ENCODE results near the gene DNMBP. TPM values are rescaled to one million over a fixed set of nuclear protein-coding genes. Genes with fewer than 3 reads are reported as not detected.
A peak's percentile ranks its signal among the peaks of the same experiment; 100 is the strongest.

Gene DNMBP
- total RNA-seq, 1 donor from 2014 or later, result 15.1 TPM

GRCh38 chr10:99854860-99855259, 154.9 kb downstream of the DNMBP start:
- no peak overlapping the region for H3K9ac ChIP-seq (ENCODE audit: low read depth in 1 of 3, low read length in 3 of 3)
- no peaks in the 10 kb centered on the region for H3K4me1 ChIP-seq (ENCODE audit: control insufficient read depth in 3 of 3, insufficient read depth in 3 of 3, low read length in 3 of 3)
- H3K27ac ChIP-seq (ENCODE audit: low read depth, low read length), result no peak overlapping the region
- H3K4me3 ChIP-seq (ENCODE audit: low read length in 3 of 3), result no peak overlapping the region
- H3K36me3 ChIP-seq (ENCODE audit: control insufficient read depth in 3 of 3, insufficient read depth in 3 of 3, low read length in 3 of 3), result peaks cover 0 to 14% (median 2%) of the 10 kb centered on the region in 3 donors
- H3K9me3 ChIP-seq (ENCODE audit: control insufficient read depth in 3 of 3, low read length in 3 of 3), result no peaks in the 10 kb centered on the region
- H3K27me3 ChIP-seq (ENCODE audit: control insufficient read depth in 3 of 3, insufficient read depth in 3 of 3, low read length in 3 of 3), result no peaks in the 10 kb centered on the region

DNA sequence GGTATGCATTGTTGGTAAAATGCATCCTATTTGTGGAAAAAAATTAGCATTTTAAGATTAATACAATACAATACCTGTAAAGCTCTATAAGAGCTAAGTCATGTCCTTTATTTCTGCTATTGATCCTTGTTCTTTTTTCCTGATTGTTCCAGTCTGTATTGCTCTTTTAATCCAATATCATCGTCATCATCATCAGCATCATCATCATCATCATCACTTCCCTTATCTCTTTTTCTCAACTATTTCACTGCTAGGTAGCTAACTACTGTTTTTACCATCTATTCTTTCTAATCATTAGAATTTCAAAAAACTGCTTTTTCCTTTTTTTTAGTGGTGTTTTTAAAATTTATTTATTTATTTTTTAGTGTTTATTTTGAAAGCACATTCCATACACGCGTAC, 156.1 kb downstream of the DNMBP start:
- Histone ChIP-seq H3K36me3 (ENCODE audit: control insufficient read depth in 3 of 3, insufficient read depth in 3 of 3, low read length in 3 of 3) (peaks cover 0 to 16% (median 2%) of the 10 kb centered on the region in 3 donors), H3K9me3 (ENCODE audit: control insufficient read depth in 3 of 3, low read length in 3 of 3) (no peaks in the 10 kb centered on the region), H3K4me3 (ENCODE audit: low read length in 3 of 3) (no peak overlapping the region), H3K4me1 (ENCODE audit: control insufficient read depth in 3 of 3, insufficient read depth in 3 of 3, low read length in 3 of 3) (no peaks in the 10 kb centered on the region), H3K27ac (ENCODE audit: low read depth, low read length) (no peak overlapping the region), H3K9ac (ENCODE audit: low read depth in 1 of 3, low read length in 3 of 3) (no peak overlapping the region), H3K27me3 (ENCODE audit: control insufficient read depth in 3 of 3, insufficient read depth in 3 of 3, low read length in 3 of 3) (no peaks in the 10 kb centered on the region)

DNA sequence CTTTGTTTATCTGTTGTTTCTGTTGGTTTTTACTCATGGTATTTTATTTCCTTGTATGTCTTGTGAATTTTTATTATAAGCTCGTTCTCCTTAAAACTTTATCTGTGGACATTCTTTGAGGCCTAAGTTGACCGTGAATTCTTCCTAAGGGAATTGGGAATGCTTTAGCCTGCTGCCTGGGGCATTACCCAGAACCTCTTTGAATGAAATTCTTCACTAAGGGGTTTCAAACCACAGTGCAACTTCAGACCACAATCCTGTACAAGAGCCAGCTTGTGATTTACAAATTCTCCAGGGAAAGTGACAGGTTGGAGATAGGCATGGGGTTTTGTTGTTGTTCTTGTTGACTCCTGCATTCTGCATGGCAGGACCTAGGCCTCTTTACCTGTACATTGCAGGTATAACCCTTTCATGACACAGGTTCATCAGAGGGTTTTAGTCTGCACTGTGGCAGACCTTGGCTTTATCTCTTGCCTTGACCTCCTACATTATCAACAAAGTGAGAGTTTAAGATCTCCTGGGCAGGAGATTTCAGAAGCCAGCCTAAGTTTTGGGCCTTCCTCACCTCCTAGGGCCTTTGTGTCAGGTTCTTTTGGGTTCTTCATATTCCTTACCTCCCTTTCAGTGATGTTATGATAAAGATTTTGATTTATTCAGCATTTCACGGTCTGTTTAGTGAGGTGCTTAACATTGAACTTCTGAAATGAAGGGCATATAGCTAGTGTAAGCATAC, 157.1 kb downstream of the DNMBP start:
- no peak overlapping the region for H3K27ac ChIP-seq (ENCODE audit: low read depth, low read length)
- H3K4me1 ChIP-seq (ENCODE audit: control insufficient read depth in 3 of 3, insufficient read depth in 3 of 3, low read length in 3 of 3), result no peaks in the 10 kb centered on the region
- no peak overlapping the region for H3K9ac ChIP-seq (ENCODE audit: low read depth in 1 of 3, low read length in 3 of 3)
- H3K9me3 ChIP-seq (ENCODE audit: control insufficient read depth in 3 of 3, low read length in 3 of 3), result no peaks in the 10 kb centered on the region
- peaks cover 2 to 19% (median 7%) of the 10 kb centered on the region in 3 donors for H3K36me3 ChIP-seq (ENCODE audit: control insufficient read depth in 3 of 3, insufficient read depth in 3 of 3, low read length in 3 of 3)
- no peaks in the 10 kb centered on the region for H3K27me3 ChIP-seq (ENCODE audit: control insufficient read depth in 3 of 3, insufficient read depth in 3 of 3, low read length in 3 of 3)
- H3K4me3 ChIP-seq (ENCODE audit: low read length in 3 of 3), result no peak overlapping the region

- H3K9ac ChIP-seq (ENCODE audit: low read depth in 1 of 3, low read length in 3 of 3), result no peak overlapping the region
- no peaks in the 10 kb centered on the region for H3K27me3 ChIP-seq (ENCODE audit: control insufficient read depth in 3 of 3, insufficient read depth in 3 of 3, low read length in 3 of 3)
- peaks cover 0 to 1% (median 0%) of the 10 kb centered on the region in 3 donors for H3K4me1 ChIP-seq (ENCODE audit: control insufficient read depth in 3 of 3, insufficient read depth in 3 of 3, low read length in 3 of 3)
- no peak overlapping the region for H3K4me3 ChIP-seq (ENCODE audit: low read length in 3 of 3)
- H3K36me3 ChIP-seq (ENCODE audit: control insufficient read depth in 3 of 3, insufficient read depth in 3 of 3, low read length in 3 of 3), result peaks cover 2 to 19% (median 7%) of the 10 kb centered on the region in 3 donors
- no peaks in the 10 kb centered on the region for H3K9me3 ChIP-seq (ENCODE audit: control insufficient read depth in 3 of 3, low read length in 3 of 3)
- H3K27ac ChIP-seq (ENCODE audit: low read depth, low read length), result no peak overlapping the region
These were observed 157.9 kb downstream of the DNMBP start for GRCh38 chr10:99851825-99852224.

DNA sequence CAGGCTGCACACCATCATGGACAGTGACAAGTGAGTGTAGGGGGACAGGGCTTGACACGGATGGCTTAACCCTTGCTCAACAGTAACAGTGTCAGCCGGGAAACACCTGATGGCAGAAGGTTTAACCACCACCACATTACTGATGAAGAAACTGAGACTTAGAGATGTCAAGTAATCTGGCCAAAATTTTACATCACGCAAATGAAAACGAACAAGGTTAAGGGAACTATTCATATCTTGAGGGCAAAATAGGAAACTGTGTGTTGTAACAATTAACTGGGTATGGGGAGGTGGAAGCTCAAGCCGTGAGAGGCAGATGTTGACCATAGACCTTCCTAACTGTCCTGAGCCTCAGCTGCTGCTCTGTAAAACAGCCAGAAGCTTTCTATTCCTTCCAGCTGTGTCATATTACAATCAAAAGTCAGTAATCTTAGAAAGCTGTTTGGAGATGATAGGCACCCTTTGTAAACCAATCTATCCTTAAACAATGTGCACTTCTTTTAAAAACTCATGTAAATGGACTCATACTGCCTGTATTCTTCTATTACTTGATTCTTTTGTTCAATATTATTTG, 158.9 kb downstream of the DNMBP start:
- Histone ChIP-seq H3K36me3 (ENCODE audit: control insufficient read depth in 3 of 3, insufficient read depth in 3 of 3, low read length in 3 of 3) (peaks cover 2 to 19% (median 7%) of the 10 kb centered on the region in 3 donors), H3K27me3 (ENCODE audit: control insufficient read depth in 3 of 3, insufficient read depth in 3 of 3, low read length in 3 of 3) (no peaks in the 10 kb centered on the region), H3K27ac (ENCODE audit: low read depth, low read length) (no peak overlapping the region), H3K9ac (ENCODE audit: low read depth in 1 of 3, low read length in 3 of 3) (no peak overlapping the region), H3K4me3 (ENCODE audit: low read length in 3 of 3) (no peak overlapping the region), H3K4me1 (ENCODE audit: control insufficient read depth in 3 of 3, insufficient read depth in 3 of 3, low read length in 3 of 3) (peaks cover 6 to 10% (median 8%) of the 10 kb centered on the region in 3 donors), H3K9me3 (ENCODE audit: control insufficient read depth in 3 of 3, low read length in 3 of 3) (no peaks in the 10 kb centered on the region)

DNA sequence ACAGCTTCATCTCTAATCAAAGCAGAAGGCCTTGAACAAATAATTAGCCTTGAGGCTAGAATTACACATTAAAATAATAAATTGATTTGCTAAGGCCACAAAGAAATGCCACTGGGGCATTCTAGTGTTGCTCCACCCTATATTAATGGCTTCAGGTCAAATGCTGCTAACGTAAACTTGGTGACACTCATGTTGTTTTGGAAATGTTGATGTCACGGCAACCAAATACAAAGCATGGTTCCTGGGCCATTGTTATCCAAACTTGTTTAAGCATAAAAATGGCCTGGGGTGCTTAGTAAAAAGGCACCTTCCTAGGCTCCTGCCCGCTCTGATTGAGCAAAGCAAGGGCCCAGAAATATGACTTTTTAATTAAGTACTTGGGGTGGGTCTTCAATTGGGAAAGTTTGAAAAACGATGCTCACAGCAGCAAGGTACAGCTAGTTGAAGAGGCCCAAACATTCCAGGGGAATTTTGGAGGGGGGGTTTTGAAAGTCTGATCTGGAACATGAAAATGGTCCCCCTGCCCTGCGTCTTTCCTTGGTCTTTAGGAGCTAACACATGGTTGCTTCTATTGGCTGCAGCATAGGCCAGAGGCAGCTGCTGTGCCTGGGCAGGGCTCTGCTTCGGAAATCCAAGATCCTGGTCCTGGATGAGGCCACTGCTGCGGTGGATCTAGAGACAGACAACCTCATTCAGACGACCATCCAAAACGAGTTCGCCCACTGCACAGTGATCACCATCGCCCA, 159.6 kb downstream of the DNMBP start:
- no peaks in the 10 kb centered on the region for H3K9me3 ChIP-seq (ENCODE audit: control insufficient read depth in 3 of 3, low read length in 3 of 3)

GRCh38 chr10:99849536-99849935, 160.2 kb downstream of the DNMBP start:
- H3K9ac ChIP-seq (ENCODE audit: low read depth in 1 of 3, low read length in 3 of 3), result no peak overlapping the region
- H3K36me3 ChIP-seq (ENCODE audit: control insufficient read depth in 3 of 3, insufficient read depth in 3 of 3, low read length in 3 of 3), result peaks cover 2 to 19% (median 8%) of the 10 kb centered on the region in 3 donors
- H3K27ac ChIP-seq (ENCODE audit: low read depth, low read length), result no peak overlapping the region
- peaks cover 6 to 10% (median 8%) of the 10 kb centered on the region in 3 donors for H3K4me1 ChIP-seq (ENCODE audit: control insufficient read depth in 3 of 3, insufficient read depth in 3 of 3, low read length in 3 of 3)
- no peaks in the 10 kb centered on the region for H3K27me3 ChIP-seq (ENCODE audit: control insufficient read depth in 3 of 3, insufficient read depth in 3 of 3, low read length in 3 of 3)
- no peaks in the 10 kb centered on the region for H3K9me3 ChIP-seq (ENCODE audit: control insufficient read depth in 3 of 3, low read length in 3 of 3)
- H3K4me3 ChIP-seq (ENCODE audit: low read length in 3 of 3), result no peak overlapping the region

More for the DNA sequence above, 159.6 kb downstream of the DNMBP start:
- Histone ChIP-seq H3K4me1 (ENCODE audit: control insufficient read depth in 3 of 3, insufficient read depth in 3 of 3, low read length in 3 of 3) (peaks cover 6 to 10% (median 8%) of the 10 kb centered on the region in 3 donors), H3K4me3 (ENCODE audit: low read length in 3 of 3) (no peak overlapping the region), H3K36me3 (ENCODE audit: control insufficient read depth in 3 of 3, insufficient read depth in 3 of 3, low read length in 3 of 3) (peaks cover 2 to 19% (median 7%) of the 10 kb centered on the region in 3 donors), H3K9ac (ENCODE audit: low read depth in 1 of 3, low read length in 3 of 3) (no peak overlapping the region), H3K27ac (ENCODE audit: low read depth, low read length) (no peak overlapping the region), H3K27me3 (ENCODE audit: control insufficient read depth in 3 of 3, insufficient read depth in 3 of 3, low read length in 3 of 3) (no peaks in the 10 kb centered on the region)

DNA sequence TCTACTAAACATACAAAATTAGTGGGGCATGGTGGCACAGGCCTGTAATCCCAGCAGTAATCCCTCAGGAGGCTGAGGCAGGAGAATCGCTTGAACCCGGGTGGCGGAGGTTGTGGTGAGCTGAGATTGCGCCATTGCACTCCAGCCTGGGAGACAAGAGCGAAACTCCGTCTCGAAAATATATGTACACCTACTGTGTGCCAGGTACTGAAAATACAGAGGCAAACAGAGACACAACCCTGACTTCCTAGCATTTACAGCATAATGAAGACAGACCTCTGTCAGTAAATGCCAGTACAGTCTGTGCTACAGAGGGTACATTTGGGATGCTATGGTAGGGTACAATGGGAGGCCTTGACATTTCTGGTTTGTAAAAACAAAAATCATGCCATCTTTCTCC, 160.7 kb downstream of the DNMBP start:
- Histone ChIP-seq H3K9me3 (ENCODE audit: control insufficient read depth in 3 of 3, low read length in 3 of 3) (no peaks in the 10 kb centered on the region), H3K4me3 (ENCODE audit: low read length in 3 of 3) (no peak overlapping the region), H3K36me3 (ENCODE audit: control insufficient read depth in 3 of 3, insufficient read depth in 3 of 3, low read length in 3 of 3) (peaks cover 2 to 23% (median 12%) of the 10 kb centered on the region in 3 donors), H3K27ac (ENCODE audit: low read depth, low read length) (no peak overlapping the region), H3K27me3 (ENCODE audit: control insufficient read depth in 3 of 3, insufficient read depth in 3 of 3, low read length in 3 of 3) (no peaks in the 10 kb centered on the region), H3K4me1 (ENCODE audit: control insufficient read depth in 3 of 3, insufficient read depth in 3 of 3, low read length in 3 of 3) (peaks cover 6 to 10% (median 8%) of the 10 kb centered on the region in 3 donors), H3K9ac (ENCODE audit: low read depth in 1 of 3, low read length in 3 of 3) (no peak overlapping the region)

- Histone ChIP-seq H3K9ac (ENCODE audit: low read depth in 1 of 3, low read length in 3 of 3) (peak overlapping the region in 2 of 3 donors; percentile 23 to 69), H3K27me3 (ENCODE audit: control insufficient read depth in 3 of 3, insufficient read depth in 3 of 3, low read length in 3 of 3) (no peaks in the 10 kb centered on the region), H3K36me3 (ENCODE audit: control insufficient read depth in 3 of 3, insufficient read depth in 3 of 3, low read length in 3 of 3) (peaks cover 2 to 17% (median 9%) of the 10 kb centered on the region in 3 donors), H3K27ac (ENCODE audit: low read depth, low read length) (no peak overlapping the region), H3K4me1 (ENCODE audit: control insufficient read depth in 3 of 3, insufficient read depth in 3 of 3, low read length in 3 of 3) (peaks cover 6 to 10% (median 8%) of the 10 kb centered on the region in 3 donors), H3K4me3 (ENCODE audit: low read length in 3 of 3) (peak overlapping the region; percentile 39 to 70 (median 64)), H3K9me3 (ENCODE audit: control insufficient read depth in 3 of 3, low read length in 3 of 3) (no peaks in the 10 kb centered on the region)
These were observed 163.8 kb downstream of the DNMBP start for GRCh38 chr10:99845837-99846382.
